ENCODE data around the gene PITPNC1.

PITPNC1 gene

GRCh38 chr17:67729903-67730302 is 352.8 kb downstream of the PITPNC1 start:
- peaks cover 39 to 72% of the 10 kb centered on the region in 2 donors for H3K36me3 ChIP-seq (ENCODE audit: control insufficient read depth in 1 of 2, insufficient read depth in 2 of 2, low read length in 2 of 2)
- no peak overlapping the region for H3K27ac ChIP-seq (ENCODE audit: low read length)
- no peak overlapping the region for H3K4me3 ChIP-seq (ENCODE audit: low read depth in 1 of 2, low read length in 2 of 2)
- no peaks in the 10 kb centered on the region for H3K4me1 ChIP-seq (ENCODE audit: control insufficient read depth in 1 of 2, insufficient read depth in 2 of 2, low read length in 2 of 2)
- H3K9me3 ChIP-seq (ENCODE audit: control insufficient read depth in 1 of 2, low read length in 2 of 2): peaks cover 0 to 4% of the 10 kb centered on the region in 2 donors
- no peaks in the 10 kb centered on the region for H3K27me3 ChIP-seq (ENCODE audit: low read depth, low read length)

- no peaks in the 10 kb centered on the region for H3K27me3 ChIP-seq (ENCODE audit: low read depth, low read length)
- H3K27ac ChIP-seq (ENCODE audit: low read length): no peak overlapping the region
- no peaks in the 10 kb centered on the region for H3K4me1 ChIP-seq (ENCODE audit: control insufficient read depth in 1 of 2, insufficient read depth in 2 of 2, low read length in 2 of 2)
- H3K4me3 ChIP-seq (ENCODE audit: low read depth in 1 of 2, low read length in 2 of 2): no peak overlapping the region
- H3K9me3 ChIP-seq (ENCODE audit: control insufficient read depth in 1 of 2, low read length in 2 of 2): peaks cover 0 to 4% of the 10 kb centered on the region in 2 donors
- peaks cover 38 to 67% of the 10 kb centered on the region in 2 donors for H3K36me3 ChIP-seq (ENCODE audit: control insufficient read depth in 1 of 2, insufficient read depth in 2 of 2, low read length in 2 of 2)
These were observed 353.6 kb downstream of the PITPNC1 start for GRCh38 chr17:67730731-67731130.

- peaks cover 0 to 4% of the 10 kb centered on the region in 2 donors for H3K9me3 ChIP-seq (ENCODE audit: control insufficient read depth in 1 of 2, low read length in 2 of 2)
- no peaks in the 10 kb centered on the region for H3K27me3 ChIP-seq (ENCODE audit: low read depth, low read length)
- no peak overlapping the region for H3K27ac ChIP-seq (ENCODE audit: low read length)
- no peaks in the 10 kb centered on the region for H3K4me1 ChIP-seq (ENCODE audit: control insufficient read depth in 1 of 2, insufficient read depth in 2 of 2, low read length in 2 of 2)
- peaks cover 49 to 69% of the 10 kb centered on the region in 2 donors for H3K36me3 ChIP-seq (ENCODE audit: control insufficient read depth in 1 of 2, insufficient read depth in 2 of 2, low read length in 2 of 2)
- H3K4me3 ChIP-seq (ENCODE audit: low read depth in 1 of 2, low read length in 2 of 2): no peak overlapping the region
These were observed 356.4 kb downstream of the PITPNC1 start for GRCh38 chr17:67733449-67733848.

GRCh38 chr17:67737145-67737544 is 360.1 kb downstream of the PITPNC1 start:
- H3K4me1 ChIP-seq (ENCODE audit: control insufficient read depth in 1 of 2, insufficient read depth in 2 of 2, low read length in 2 of 2): no peaks in the 10 kb centered on the region
- H3K27me3 ChIP-seq (ENCODE audit: low read depth, low read length): no peaks in the 10 kb centered on the region
- H3K36me3 ChIP-seq (ENCODE audit: control insufficient read depth in 1 of 2, insufficient read depth in 2 of 2, low read length in 2 of 2): peaks cover 51 to 73% of the 10 kb centered on the region in 2 donors
- no peak overlapping the region for H3K27ac ChIP-seq (ENCODE audit: low read length)
- no peaks in the 10 kb centered on the region for H3K9me3 ChIP-seq (ENCODE audit: control insufficient read depth in 1 of 2, low read length in 2 of 2)
- no peak overlapping the region for H3K4me3 ChIP-seq (ENCODE audit: low read depth in 1 of 2, low read length in 2 of 2)

GRCh38 chr17:67742025-67742424 is 364.9 kb downstream of the PITPNC1 start:
- Histone ChIP-seq H3K4me3 (ENCODE audit: low read depth in 1 of 2, low read length in 2 of 2) (no peak overlapping the region), H3K4me1 (ENCODE audit: control insufficient read depth in 1 of 2, insufficient read depth in 2 of 2, low read length in 2 of 2) (no peaks in the 10 kb centered on the region), H3K9me3 (ENCODE audit: control insufficient read depth in 1 of 2, low read length in 2 of 2) (no peaks in the 10 kb centered on the region), H3K27ac (ENCODE audit: low read length) (no peak overlapping the region), H3K36me3 (ENCODE audit: control insufficient read depth in 1 of 2, insufficient read depth in 2 of 2, low read length in 2 of 2) (peaks cover 50 to 76% of the 10 kb centered on the region in 2 donors), H3K27me3 (ENCODE audit: low read depth, low read length) (no peaks in the 10 kb centered on the region)

Data from muscle layer of duodenum (tissue), 2 donors.